ENCODE data around the gene GPR39. TPM values are rescaled to one million over a fixed set of nuclear protein-coding genes. Genes with fewer than 3 reads are reported as not detected.

Gene GPR39
- total and polyA plus RNA-seq, 12 donors = 0.10 to 0.28 (median 0.17) TPM; not detected in 7

GRCh38 chr2:132470746-132471145 lies 54.1 kb downstream of the GPR39 start:
- H3K4me1 ChIP-seq (replicated peaks in 1 of 2) = no peaks in the 10 kb centered on the region
- DNase-seq = no peak
- no peaks in the 10 kb centered on the region for H3K36me3 ChIP-seq (replicated peaks in 1 of 2)
- 11 to 74% (median 61%) methylated on average over 1 to 2 of the region's 2 CpGs for WGBS, 4 donors
- H3K9me3 ChIP-seq (replicated peaks in 1 of 3) = no peaks in the 10 kb centered on the region
- intact Hi-C loops (cut with DNase I) = no loop called here
- no peak overlapping the region for H3K4me3 ChIP-seq
- no peak overlapping the region for H3K27ac ChIP-seq
- TF ChIP-seq CTCF (IDR thresholded peaks at IDR 0.05) (no peak), POLR2A (IDR thresholded peaks at IDR 0.05) (no peak)
- H3K27me3 ChIP-seq = no peaks in the 10 kb centered on the region

- Histone ChIP-seq H3K4me1 (replicated peaks in 1 of 2) (no peaks in the 10 kb centered on the region), H3K27ac (no peak overlapping the region), H3K36me3 (replicated peaks in 1 of 2) (no peaks in the 10 kb centered on the region), H3K4me3 (no peak overlapping the region), H3K27me3 (no peaks in the 10 kb centered on the region), H3K9me3 (replicated peaks in 1 of 3) (no peaks in the 10 kb centered on the region)
- TF ChIP-seq POLR2A (IDR thresholded peaks at IDR 0.05) (no peak), CTCF (IDR thresholded peaks at IDR 0.05) (no peak)
- intact Hi-C loops (cut with DNase I) = no loop called here
- DNase-seq = no peak
- WGBS, 4 donors = 78 to 94% (median 88%) methylated on average over 2 of the region's 2 CpGs
Measured at GRCh38 chr2:132473174-132473883, 56.7 kb downstream of the GPR39 start.

GRCh38 chr2:132475615-132476014 lies 59.0 kb downstream of the GPR39 start:
- no peaks in the 10 kb centered on the region for H3K9me3 ChIP-seq (replicated peaks in 1 of 3)
- no peak for DNase-seq
- intact Hi-C loops (cut with DNase I) = no loop called here
- no peaks in the 10 kb centered on the region for H3K4me1 ChIP-seq (replicated peaks in 1 of 2)
- H3K4me3 ChIP-seq = no peak overlapping the region
- WGBS, 4 donors = 80 to 88% (median 84%) methylated on average over 2 of the region's 2 CpGs
- no peaks in the 10 kb centered on the region for H3K36me3 ChIP-seq (replicated peaks in 1 of 2)
- TF ChIP-seq CTCF (IDR thresholded peaks at IDR 0.05) (no peak), POLR2A (IDR thresholded peaks at IDR 0.05) (no peak)
- H3K27ac ChIP-seq = no peak overlapping the region
- H3K27me3 ChIP-seq = no peaks in the 10 kb centered on the region

GRCh38 chr2:132477436-132477835 lies 60.8 kb downstream of the GPR39 start:
- intact Hi-C loops (cut with DNase I) = no loop called here
- H3K4me1 ChIP-seq (replicated peaks in 1 of 2) = no peaks in the 10 kb centered on the region
- H3K9me3 ChIP-seq (replicated peaks in 1 of 3) = no peaks in the 10 kb centered on the region
- DNase-seq = no peak
- no peaks in the 10 kb centered on the region for H3K36me3 ChIP-seq (replicated peaks in 1 of 2)
- no peaks in the 10 kb centered on the region for H3K27me3 ChIP-seq
- TF ChIP-seq POLR2A (IDR thresholded peaks at IDR 0.05) = no peak
- TF ChIP-seq CTCF (IDR thresholded peaks at IDR 0.05) = no peak
- H3K4me3 ChIP-seq = no peak overlapping the region
- H3K27ac ChIP-seq = no peak overlapping the region
- 77 to 92% (median 80%) methylated on average over 2 to 4 of the region's 4 CpGs for WGBS, 4 donors

All from adrenal gland (tissue), 12 donors.